HG02678 (cell line): ENCODE results near the gene ZNF507.
"Not testable (repeated sequence)": the region's sequence is repeated elsewhere in the genome, so short reads cannot be mapped to it uniquely, and the experiment has no call there.

ENCODE experiments used
- ATAC-seq: cut with Tn5 transposase; IDR thresholded peaks from one replicate; pipeline ENCODE4 v1.9.1; 2021; ENCODE audit warnings: mild to moderate bottlenecking, moderate library complexity; ENCODE audit not compliant: unreplicated experiment

ZNF507 gene

GRCh38 chr19:32406161-32407003, 61.0 kb downstream of the ZNF507 start:
- ATAC-seq: no peak

- ATAC-seq: no peak
Observed at GRCh38 chr19:32407004-32407992, 61.9 kb downstream of the ZNF507 start.

- ATAC-seq: no peak
Observed at GRCh38 chr19:32415246-32415645, 69.8 kb downstream of the ZNF507 start.

GRCh38 chr19:32415669-32416068, 70.3 kb downstream of the ZNF507 start:
- no peak for ATAC-seq

GRCh38 chr19:32416749-32417456, 71.5 kb downstream of the ZNF507 start:
- ATAC-seq: no peak

GRCh38 chr19:32418155-32418554, 72.7 kb downstream of the ZNF507 start:
- ATAC-seq: no peak

- ATAC-seq: no peak
Observed at GRCh38 chr19:32421589-32422361, 76.4 kb downstream of the ZNF507 start.

GRCh38 chr19:32422435-32422834, 77.0 kb downstream of the ZNF507 start:
- ATAC-seq: no peak

GRCh38 chr19:32423944-32424343, 78.5 kb downstream of the ZNF507 start:
- ATAC-seq: not testable (repeated sequence)

GRCh38 chr19:32427536-32427935, 82.1 kb downstream of the ZNF507 start:
- no peak for ATAC-seq

- no peak for ATAC-seq
Observed at GRCh38 chr19:32436692-32437091, 91.3 kb downstream of the ZNF507 start.

GRCh38 chr19:32437096-32437495, 91.7 kb downstream of the ZNF507 start:
- no peak for ATAC-seq
